AG04449 (cell line): ENCODE results near the gene ELF1.

ENCODE experiments used
- CTCF ChIA-PET: fragments of 350-600 bp; formaldehyde crosslinking; extraction: SDS; loops from one replicate; lab custom pipeline; 2021; ENCODE audit warnings: antibody characterized with exemption; lab: Yijun Ruan, JAX
- POLR2A ChIA-PET: fragments of 400-600, 350-600 bp; formaldehyde crosslinking; extraction: SDS; loops from one replicate; lab custom pipeline; 2020; ENCODE audit warnings: antibody characterized with exemption, inconsistent platforms; lab: Yijun Ruan, JAX
- DNase-seq: peaks from one replicate; pipeline ENCODE4 v3.0.0-alpha.2; 2010; ENCODE audit warnings: low read depth, low spot score
- H3K4me3 ChIP-seq: 2 replicates; pipeline ENCODE4 v1.5.1; 2011; ENCODE audit warnings: low read depth, mild to moderate bottlenecking, control low read depth, low read length
- TF ChIP-seq, protein P1 (sequence below): IDR thresholded peaks from one replicate; pipeline ENCODE4 v1.5.1; 2011; ENCODE audit warnings: mild to moderate bottlenecking, moderate library complexity, low read length, control low read depth, inconsistent platforms; ENCODE audit not compliant: insufficient read depth; ENCODE audit errors: missing control alignments

The ELF1 gene

DNA sequence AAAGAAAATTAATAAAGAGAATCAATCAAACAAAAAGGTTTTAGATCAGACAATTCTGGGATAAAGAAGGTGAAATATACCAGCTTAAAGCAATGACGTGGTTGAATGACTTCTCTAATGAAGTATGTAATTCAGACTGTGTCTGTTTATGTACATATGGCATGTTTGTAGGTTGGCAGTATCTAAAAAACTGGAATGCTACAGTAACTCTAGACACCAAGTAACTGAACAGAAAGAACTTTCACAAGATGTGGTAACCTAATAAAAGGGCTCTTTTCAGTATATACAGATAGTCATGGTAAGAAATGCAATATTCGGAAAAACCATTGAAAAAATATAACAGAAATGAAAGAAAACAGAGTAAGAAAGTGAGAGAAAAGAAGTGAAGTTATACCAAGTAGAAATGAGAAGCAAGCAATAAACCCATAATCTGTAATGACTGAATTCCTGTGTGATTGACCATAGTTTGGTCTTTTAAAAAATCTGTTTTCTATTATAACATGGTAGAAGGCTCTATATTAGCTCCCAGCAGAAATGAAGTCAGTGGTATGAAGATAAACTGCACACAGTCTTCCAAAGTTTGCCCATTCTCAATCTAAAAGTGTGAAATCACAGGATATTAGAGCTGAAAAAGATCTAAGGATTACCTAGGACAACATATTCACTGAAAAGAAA is 31.4 kb downstream of the ELF1 start:
- ChIA-PET POLR2A (no interaction called here), CTCF (no interaction called here)
- DNase-seq, result no peak
- no peak overlapping the region for H3K4me3 ChIP-seq
- TF ChIP-seq, protein P1, sequence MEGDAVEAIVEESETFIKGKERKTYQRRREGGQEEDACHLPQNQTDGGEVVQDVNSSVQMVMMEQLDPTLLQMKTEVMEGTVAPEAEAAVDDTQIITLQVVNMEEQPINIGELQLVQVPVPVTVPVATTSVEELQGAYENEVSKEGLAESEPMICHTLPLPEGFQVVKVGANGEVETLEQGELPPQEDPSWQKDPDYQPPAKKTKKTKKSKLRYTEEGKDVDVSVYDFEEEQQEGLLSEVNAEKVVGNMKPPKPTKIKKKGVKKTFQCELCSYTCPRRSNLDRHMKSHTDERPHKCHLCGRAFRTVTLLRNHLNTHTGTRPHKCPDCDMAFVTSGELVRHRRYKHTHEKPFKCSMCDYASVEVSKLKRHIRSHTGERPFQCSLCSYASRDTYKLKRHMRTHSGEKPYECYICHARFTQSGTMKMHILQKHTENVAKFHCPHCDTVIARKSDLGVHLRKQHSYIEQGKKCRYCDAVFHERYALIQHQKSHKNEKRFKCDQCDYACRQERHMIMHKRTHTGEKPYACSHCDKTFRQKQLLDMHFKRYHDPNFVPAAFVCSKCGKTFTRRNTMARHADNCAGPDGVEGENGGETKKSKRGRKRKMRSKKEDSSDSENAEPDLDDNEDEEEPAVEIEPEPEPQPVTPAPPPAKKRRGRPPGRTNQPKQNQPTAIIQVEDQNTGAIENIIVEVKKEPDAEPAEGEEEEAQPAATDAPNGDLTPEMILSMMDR, result no peak

DNA sequence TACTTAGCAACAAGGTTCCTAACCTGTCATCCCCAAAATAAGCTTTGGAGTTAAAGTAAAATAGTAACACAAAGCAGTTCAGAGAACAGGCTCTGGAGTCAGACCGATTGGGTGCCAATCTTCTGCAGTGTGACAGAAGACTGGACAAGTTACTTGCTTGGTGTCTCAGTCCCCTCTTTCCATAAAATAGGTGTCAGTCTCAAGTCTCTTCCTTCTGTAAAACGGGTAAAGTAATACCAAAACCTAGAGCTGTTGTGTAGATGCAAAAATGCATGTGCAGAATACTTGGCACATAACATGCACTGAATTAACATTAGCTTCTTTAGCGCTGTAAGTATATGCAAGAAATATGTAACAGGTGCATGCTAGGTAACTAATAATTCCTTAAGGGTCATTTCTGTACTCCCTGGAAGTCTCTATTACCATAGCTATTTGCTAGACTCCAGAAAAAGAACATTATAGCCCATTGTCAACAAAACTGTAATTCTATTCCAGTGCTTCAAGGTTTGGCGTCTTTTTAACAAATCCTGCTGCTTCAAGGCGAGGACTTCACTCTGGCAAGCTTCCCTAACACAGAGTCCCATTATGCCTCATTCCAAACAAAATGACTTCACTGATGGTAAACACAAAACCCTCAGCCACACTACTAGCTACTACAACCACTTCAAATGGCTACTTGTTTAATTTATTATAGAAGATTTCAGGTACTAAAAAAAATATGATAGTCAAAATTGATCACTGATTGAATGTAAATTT is 32.8 kb downstream of the ELF1 start:
- no peak overlapping the region for H3K4me3 ChIP-seq
- DNase-seq, result no peak
- TF ChIP-seq, protein P1, result no peak
- ChIA-PET POLR2A (no interaction called here), CTCF (interaction anchor here (1.0 kb wide), 1 partner anchor 204 kb away, joined by 3 read pairs; no protein-coding TSS in a partner anchor)

GRCh38 chr13:40985381-40986100 is 33.6 kb downstream of the ELF1 start:
- POLR2A ChIA-PET, result no interaction called here
- no peak for DNase-seq
- TF ChIP-seq, protein P1, result no peak
- no peak overlapping the region for H3K4me3 ChIP-seq
- CTCF ChIA-PET, result interaction anchor here (1.0 kb wide), 1 partner anchor 203 kb away, joined by 3 read pairs; no protein-coding TSS in a partner anchor

- TF ChIP-seq, protein P1, result no peak
- no peak overlapping the region for H3K4me3 ChIP-seq
- DNase-seq, result no peak
- POLR2A ChIA-PET, result no interaction called here
- CTCF ChIA-PET, result interaction anchor here (1.1 kb wide), 1 partner anchor 12 kb away, joined by 3 read pairs; no protein-coding TSS in a partner anchor
These were observed 34.3 kb downstream of the ELF1 start for GRCh38 chr13:40984668-40985366.

- ChIA-PET CTCF (interaction anchor here (1.1 kb wide), 1 partner anchor 11 kb away, joined by 3 read pairs; no protein-coding TSS in a partner anchor), POLR2A (no interaction called here)
- TF ChIP-seq, protein P1, result no peak
- DNase-seq, result no peak
- H3K4me3 ChIP-seq, result no peak overlapping the region
These were observed 35.1 kb downstream of the ELF1 start for GRCh38 chr13:40983725-40984667.
